Fibroblast of lung (primary cell): Measurements from ENCODE around the gene SIGLEC10. TPM values are rescaled to one million over a fixed set of nuclear protein-coding genes. Genes with fewer than 3 reads are reported as not detected.

ENCODE experiments used
- DNase-seq, 2 donors: peaks; one replicate each; pipeline versions ENCODE4 v3.0.0 to v3.0.0-alpha.2; 2010; ENCODE audit warnings: low read depth in 2 of 2
- H2AFZ ChIP-seq: 2 replicates; pipeline ENCODE4 v1.5.1; 2012; ENCODE audit warnings: low read length, control low read depth, inconsistent platforms
- H3K27ac ChIP-seq: 2 replicates; pipeline ENCODE4 v1.5.1; 2011; ENCODE audit warnings: low read length, control low read depth; ENCODE audit not compliant: insufficient read depth
- H3K27me3 ChIP-seq: 2 replicates; pipeline ENCODE4 v1.5.1; 2011; ENCODE audit warnings: mild to moderate bottlenecking, low read length; ENCODE audit not compliant: control insufficient read depth, insufficient read depth
- H3K36me3 ChIP-seq: 2 replicates; pipeline ENCODE4 v1.5.1; 2011; ENCODE audit warnings: low read length; ENCODE audit not compliant: control insufficient read depth, insufficient read depth
- H3K4me1 ChIP-seq: 2 replicates; pipeline ENCODE4 v1.5.1; 2011; ENCODE audit warnings: low read length; ENCODE audit not compliant: control insufficient read depth, insufficient read depth; ENCODE audit errors: extremely low read depth
- H3K4me2 ChIP-seq: 2 replicates; pipeline ENCODE4 v1.5.1; 2011; ENCODE audit warnings: low read length, control low read depth; ENCODE audit not compliant: insufficient read depth; ENCODE audit errors: extremely low read depth
- H3K4me3 ChIP-seq, 4 experiments: fragments of 200-600 bp in 1 of 4; sonication (generic) in 1 of 4; replicated peaks in 1 of 4; 2 replicates each; pipeline ENCODE4 v1.5.1; 2011 to 2016; ENCODE audit warnings: low read length in 4 of 4, low read depth in 3 of 4, mild to moderate bottlenecking in 3 of 4, control low read depth in 2 of 4, inconsistent platforms in 1 of 4, mixed read lengths in 1 of 4; ENCODE audit not compliant: insufficient read depth in 1 of 4; ENCODE audit errors: control extremely low read depth in 1 of 4
- H3K79me2 ChIP-seq: 2 replicates; pipeline ENCODE4 v1.5.1; 2012; ENCODE audit warnings: mild to moderate bottlenecking, low read length, inconsistent platforms; ENCODE audit not compliant: control insufficient read depth, insufficient read depth
- H3K9ac ChIP-seq: 2 replicates; pipeline ENCODE4 v1.5.1; 2011; ENCODE audit warnings: mild to moderate bottlenecking, low read length, control low read depth; ENCODE audit not compliant: insufficient read depth
- H3K9me3 ChIP-seq: 2 replicates; pipeline ENCODE4 v1.5.1; 2012; ENCODE audit warnings: low read depth, low read length; ENCODE audit not compliant: control insufficient read depth, insufficient read depth
- H4K20me1 ChIP-seq: 2 replicates; pipeline ENCODE4 v1.5.1; 2011; ENCODE audit warnings: low read length; ENCODE audit not compliant: control insufficient read depth, insufficient read depth; ENCODE audit errors: extremely low read depth
- CTCF ChIP-seq, 2 donors: IDR thresholded peaks in 1 of 2; conservative IDR thresholded peaks in 1 of 2; 1 replicate in 1 of 2; 2 replicates in 1 of 2; pipeline ENCODE4 v1.5.1; 2011 to 2012; ENCODE audit warnings: low read length in 2 of 2, control low read depth in 1 of 2, inconsistent platforms in 1 of 2, low read depth in 1 of 2, mild to moderate bottlenecking in 1 of 2
- EZH2 ChIP-seq: IDR thresholded peaks from 2 replicates; pipeline ENCODE4 v1.5.1; 2012; ENCODE audit warnings: low read length, control low read depth, mild to moderate bottlenecking; ENCODE audit errors: missing control alignments
- polyA plus RNA-seq, 2 donors: library from polyadenylated mRNA; depleted of rRNA in 1 of 2; stranded (reverse) in 1 of 2; unstranded in 1 of 2; fragments of >200 nt; gene quantifications; 2 replicates each; pipeline ENCODE4 v1.2.1, GENCODE V29; 2011 to 2012; ENCODE audit warnings: missing spikeins in 1 of 2
- total RNA-seq: library from RNA; depleted of rRNA; stranded (reverse); fragments of >200 nt; gene quantifications from 2 replicates; pipeline ENCODE4 v1.2.1, GENCODE V29; 2014

SIGLEC10 gene
- total and polyA plus RNA-seq, 2 donors (not counting 1 experiment from before 2014, with no cell fraction given), result not detected

DNA sequence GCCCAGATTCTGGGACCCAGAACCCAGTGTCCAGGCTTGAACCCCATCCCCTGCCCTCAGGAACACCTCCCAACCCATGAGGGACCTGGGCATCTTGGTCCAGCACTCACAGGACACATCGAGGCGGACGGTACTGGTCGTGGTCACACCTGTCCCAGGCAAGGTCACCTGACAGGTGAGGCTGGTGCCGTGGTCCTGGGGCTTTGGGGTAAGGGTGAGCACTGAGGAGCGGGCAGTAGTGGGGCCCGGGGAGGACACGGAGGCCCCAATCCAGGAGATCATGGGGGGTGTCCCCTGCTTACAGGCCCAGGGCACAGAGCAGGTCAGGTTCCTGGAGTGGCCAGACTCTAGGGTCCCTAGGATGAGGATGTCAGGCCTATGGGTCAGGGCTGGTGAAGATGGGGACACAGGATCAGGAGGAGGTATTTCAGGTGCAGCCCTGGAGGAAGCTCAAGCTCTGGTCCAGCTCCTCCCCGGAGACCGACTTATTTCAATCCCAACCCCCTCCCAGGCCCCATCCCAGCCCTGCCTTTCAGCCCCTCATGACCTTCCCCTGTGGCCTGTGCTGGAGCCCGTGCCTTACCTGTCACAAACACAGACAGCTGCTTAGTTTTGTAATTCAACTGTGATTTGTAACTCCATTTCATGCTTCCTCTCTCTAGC lies 40.0 kb upstream of the SIGLEC10 start:
- Histone ChIP-seq H3K79me2 (no peaks in the 10 kb centered on the region), H4K20me1 (no peaks in the 10 kb centered on the region), H3K27ac (no peak overlapping the region), H3K27me3 (no peaks in the 10 kb centered on the region), H3K4me2 (no peak overlapping the region), H3K9ac (no peak overlapping the region), H3K4me1 (no peaks in the 10 kb centered on the region), H3K9me3 (no peaks in the 10 kb centered on the region), H3K4me3 (no peak overlapping the region), H2AFZ (no peak overlapping the region), H3K36me3 (no peaks in the 10 kb centered on the region)
- TF ChIP-seq CTCF (conservative IDR thresholded peaks at IDR 0.05 in 1 of 2, IDR thresholded peaks at IDR 0.05 in 1 of 2; ENCODE audit: low read depth in 1 of 2, low read length in 2 of 2) (no peak), EZH2 (no peak)
- DNase-seq, result no peak

DNA sequence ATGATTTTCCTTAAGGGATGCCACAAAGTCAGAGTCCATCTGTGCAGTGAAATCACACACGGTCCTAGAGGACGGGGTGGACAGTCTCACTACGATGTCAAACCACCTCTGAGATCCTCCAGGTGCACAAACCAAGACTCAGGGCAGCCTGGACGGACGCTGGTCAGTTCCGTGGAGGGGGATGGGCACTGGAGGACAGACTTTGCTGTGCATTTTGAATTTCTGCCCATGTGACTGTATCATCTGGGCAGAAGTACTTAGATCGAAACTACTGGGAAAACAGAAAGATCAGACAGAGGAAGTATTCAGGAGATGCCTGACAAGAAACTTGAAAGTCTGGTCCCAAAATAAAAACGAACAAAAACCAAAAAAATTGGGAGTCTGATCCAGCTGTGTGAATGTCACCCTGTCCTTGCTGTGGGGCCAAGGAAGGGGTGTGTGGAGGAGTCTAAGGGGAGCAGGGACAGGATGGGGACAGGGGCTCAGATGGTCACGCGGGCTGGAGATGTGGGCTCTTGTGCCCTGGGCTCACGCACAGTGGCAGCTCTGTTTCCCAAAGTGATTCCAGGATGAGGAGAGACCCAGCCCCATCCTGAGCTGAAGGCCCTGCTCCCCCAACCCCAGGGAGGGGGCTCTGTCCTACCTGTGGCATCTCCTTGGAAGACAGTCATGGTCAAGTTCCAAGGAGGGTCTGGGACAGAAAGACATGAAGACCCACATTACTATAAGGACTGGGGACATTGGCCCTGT lies 39.3 kb upstream of the SIGLEC10 start:
- Histone ChIP-seq H3K9ac (no peak overlapping the region), H3K79me2 (no peaks in the 10 kb centered on the region), H3K27me3 (no peaks in the 10 kb centered on the region), H3K4me2 (no peak overlapping the region), H3K27ac (no peak overlapping the region), H3K4me1 (no peaks in the 10 kb centered on the region), H3K36me3 (no peaks in the 10 kb centered on the region), H3K9me3 (no peaks in the 10 kb centered on the region), H2AFZ (no peak overlapping the region), H3K4me3 (no peak overlapping the region), H4K20me1 (no peaks in the 10 kb centered on the region)
- no peak for DNase-seq
- TF ChIP-seq EZH2 (no peak), CTCF (conservative IDR thresholded peaks at IDR 0.05 in 1 of 2, IDR thresholded peaks at IDR 0.05 in 1 of 2; ENCODE audit: low read depth in 1 of 2, low read length in 2 of 2) (no peak)

DNA sequence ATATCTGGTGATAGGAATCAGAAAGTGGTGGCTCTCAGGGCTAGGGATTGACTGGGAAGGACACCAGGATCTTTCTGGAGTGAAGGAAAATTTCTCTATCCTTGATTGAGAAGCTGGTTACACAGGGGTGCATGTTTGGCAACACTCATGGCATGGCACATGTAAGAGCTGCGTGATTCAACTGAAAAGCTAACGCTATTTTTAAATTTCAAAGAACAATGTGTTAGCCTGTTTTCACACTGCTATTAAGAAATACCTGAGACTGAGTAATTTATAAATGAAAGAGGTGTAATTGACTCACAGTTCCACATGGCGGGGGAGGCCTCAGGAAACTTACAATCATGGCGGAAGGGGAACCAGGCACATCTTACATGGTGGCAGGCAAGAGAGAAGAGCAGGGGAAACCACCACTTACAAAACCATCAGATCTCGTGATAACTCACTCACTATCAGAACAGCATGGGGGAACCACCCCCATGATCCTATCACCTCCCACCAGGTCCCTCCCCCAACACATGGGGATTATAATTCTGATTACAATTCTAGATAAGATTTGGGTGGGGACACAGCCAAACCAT lies 33.4 kb upstream of the SIGLEC10 start:
- H3K27me3 ChIP-seq, result no peaks in the 10 kb centered on the region
- no peaks in the 10 kb centered on the region for H3K4me1 ChIP-seq
- H3K27ac ChIP-seq, result no peak overlapping the region
- no peaks in the 10 kb centered on the region for H3K9me3 ChIP-seq
- no peak overlapping the region for H2AFZ ChIP-seq
- TF ChIP-seq CTCF (conservative IDR thresholded peaks at IDR 0.05 in 1 of 2, IDR thresholded peaks at IDR 0.05 in 1 of 2; ENCODE audit: low read depth in 1 of 2, low read length in 2 of 2), result no peak
- no peak for TF ChIP-seq EZH2
- no peaks in the 10 kb centered on the region for H3K36me3 ChIP-seq
- no peak overlapping the region for H3K9ac ChIP-seq
- H3K4me3 ChIP-seq, result no peak overlapping the region
- no peaks in the 10 kb centered on the region for H3K79me2 ChIP-seq
- DNase-seq, result no peak
- no peaks in the 10 kb centered on the region for H4K20me1 ChIP-seq
- H3K4me2 ChIP-seq, result no peak overlapping the region
